ENCODE results near the gene PPP3CB.
"Not testable (repeated sequence)": the region's sequence is repeated elsewhere in the genome, so short reads cannot be mapped to it uniquely, and the experiment has no call there.

Gene PPP3CB

GRCh38 chr10:73414230-73414945, 81.4 kb downstream of the PPP3CB start:
- DNase-seq (ENCODE audit: low spot score) = no peak

GRCh38 chr10:73413528-73414229, 82.1 kb downstream of the PPP3CB start, which contains the start of gene ANXA7:
ANXA7 (minus strand) TSS chr10:73414058; CDS start chr10:73400856, 13,202 bp downstream.
- DNase-seq (ENCODE audit: low spot score) = peak; percentile 79

GRCh38 chr10:73413108-73413527, 82.7 kb downstream of the PPP3CB start:
- peak; percentile 53 for DNase-seq (ENCODE audit: low spot score)

- no peak for DNase-seq (ENCODE audit: low spot score)
Measured at GRCh38 chr10:73410897-73411296, 84.9 kb downstream of the PPP3CB start.

- no peak for DNase-seq (ENCODE audit: low spot score)
Measured at GRCh38 chr10:73408978-73409521, 86.8 kb downstream of the PPP3CB start.

GRCh38 chr10:73408061-73408460, 87.8 kb downstream of the PPP3CB start:
- no peak for DNase-seq (ENCODE audit: low spot score)

GRCh38 chr10:73407495-73407894, 88.3 kb downstream of the PPP3CB start:
- DNase-seq (ENCODE audit: low spot score) = no peak

- DNase-seq (ENCODE audit: low spot score) = no peak
Measured at GRCh38 chr10:73406846-73407245, 89.0 kb downstream of the PPP3CB start.

- no peak for DNase-seq (ENCODE audit: low spot score)
Measured at GRCh38 chr10:73405556-73405955, 90.3 kb downstream of the PPP3CB start.

- no peak for DNase-seq (ENCODE audit: low spot score)
Measured at GRCh38 chr10:73404690-73405089, 91.1 kb downstream of the PPP3CB start.

- no peak for DNase-seq (ENCODE audit: low spot score)
Measured at GRCh38 chr10:73401636-73402035, 94.2 kb downstream of the PPP3CB start.

- DNase-seq (ENCODE audit: low spot score) = no peak
Measured at GRCh38 chr10:73399063-73399462, 96.8 kb downstream of the PPP3CB start.

GRCh38 chr10:73398024-73398423, 97.8 kb downstream of the PPP3CB start:
- DNase-seq (ENCODE audit: low spot score) = no peak

GRCh38 chr10:73394325-73394724, 101.5 kb downstream of the PPP3CB start:
- not testable (repeated sequence) for DNase-seq (ENCODE audit: low spot score)

- DNase-seq (ENCODE audit: low spot score) = no peak
Measured at GRCh38 chr10:73388228-73388627, 107.6 kb downstream of the PPP3CB start.

- no peak for DNase-seq (ENCODE audit: low spot score)
Measured at GRCh38 chr10:73386583-73386982, 109.2 kb downstream of the PPP3CB start.

Measured in kidney capillary endothelial cell (primary cell).